ENCODE measurements around the gene PPP1R3E. TPM values are rescaled to one million over a fixed set of nuclear protein-coding genes. Genes with fewer than 3 reads are reported as not detected.

Gene PPP1R3E
- total and polyA plus RNA-seq, 7 donors = 2.5 to 12.9 (median 7.9) TPM

DNA sequence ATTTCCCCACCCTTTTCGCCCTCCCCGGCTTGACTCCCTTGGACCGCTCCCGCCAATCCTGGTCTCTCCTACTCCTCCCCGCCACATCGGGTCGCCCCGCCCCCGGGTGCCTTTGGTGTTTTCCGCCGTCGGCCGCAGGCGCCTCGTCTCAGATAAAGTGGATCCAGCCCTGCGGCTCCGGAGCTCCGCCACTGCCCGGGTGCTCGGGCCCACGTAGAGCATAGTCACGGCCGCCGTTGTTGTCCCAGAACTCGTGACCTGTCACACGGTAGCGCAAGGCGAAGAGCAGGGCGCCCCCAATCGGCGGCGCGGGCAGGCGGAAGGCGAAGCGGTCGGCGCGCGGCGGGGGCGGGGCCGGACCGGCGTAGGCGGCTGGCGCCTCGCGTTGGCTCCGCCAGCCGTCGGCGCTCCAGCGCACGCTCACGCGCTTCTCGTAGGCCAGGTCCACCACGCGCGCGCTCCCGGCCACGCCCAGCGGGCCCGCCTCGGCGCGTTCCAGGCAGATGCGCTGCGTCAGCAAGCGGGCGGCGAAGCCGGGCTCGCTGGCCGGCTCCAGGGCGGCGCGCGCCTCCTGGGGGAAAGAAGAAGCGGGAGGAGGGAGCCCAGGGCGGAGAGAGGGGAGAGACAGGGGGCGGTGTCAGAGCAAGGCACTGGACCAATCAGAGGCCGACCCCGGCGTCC lies 1.2 kb downstream of the PPP1R3E start:
- intact Hi-C loops (cut with DNase I) = loop anchor here (2.0 to 10.0 kb wide), 4 partner anchors 17 to 843 kb away; partner anchors contain the start of genes ACIN1, C14orf119, EMC9 and PRMT5
- no peaks in the 10 kb centered on the region for H3K27me3 ChIP-seq
- peaks cover 0 to 32% (median 28%) of the 10 kb centered on the region in 4 donors for H3K4me1 ChIP-seq
- TF ChIP-seq, protein P1, sequence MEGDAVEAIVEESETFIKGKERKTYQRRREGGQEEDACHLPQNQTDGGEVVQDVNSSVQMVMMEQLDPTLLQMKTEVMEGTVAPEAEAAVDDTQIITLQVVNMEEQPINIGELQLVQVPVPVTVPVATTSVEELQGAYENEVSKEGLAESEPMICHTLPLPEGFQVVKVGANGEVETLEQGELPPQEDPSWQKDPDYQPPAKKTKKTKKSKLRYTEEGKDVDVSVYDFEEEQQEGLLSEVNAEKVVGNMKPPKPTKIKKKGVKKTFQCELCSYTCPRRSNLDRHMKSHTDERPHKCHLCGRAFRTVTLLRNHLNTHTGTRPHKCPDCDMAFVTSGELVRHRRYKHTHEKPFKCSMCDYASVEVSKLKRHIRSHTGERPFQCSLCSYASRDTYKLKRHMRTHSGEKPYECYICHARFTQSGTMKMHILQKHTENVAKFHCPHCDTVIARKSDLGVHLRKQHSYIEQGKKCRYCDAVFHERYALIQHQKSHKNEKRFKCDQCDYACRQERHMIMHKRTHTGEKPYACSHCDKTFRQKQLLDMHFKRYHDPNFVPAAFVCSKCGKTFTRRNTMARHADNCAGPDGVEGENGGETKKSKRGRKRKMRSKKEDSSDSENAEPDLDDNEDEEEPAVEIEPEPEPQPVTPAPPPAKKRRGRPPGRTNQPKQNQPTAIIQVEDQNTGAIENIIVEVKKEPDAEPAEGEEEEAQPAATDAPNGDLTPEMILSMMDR (IDR thresholded peaks at IDR 0.05) = peak; percentile 36 to 63 (median 54)
- peak; percentile 61 to 90 (median 82) for TF ChIP-seq POLR2AphosphoS5 (IDR thresholded peaks at IDR 0.05)
- peak in 2 of 4 donors; percentile 42 to 68 for TF ChIP-seq EP300 (IDR thresholded peaks at IDR 0.05)
- TF ChIP-seq POLR2A (IDR thresholded peaks at IDR 0.05) = peak; percentile 42 to 55
- H3K36me3 ChIP-seq = peaks cover 0 to 21% (median 0%) of the 10 kb centered on the region in 4 donors
- H3K4me3 ChIP-seq = peak overlapping the region; percentile 56 to 94 (median 71)
- peak; percentile 99 for DNase-seq
- H3K27ac ChIP-seq = peak overlapping the region; percentile 92 to 100 (median 100)
- 1% methylated on average over 87 of the region's 87 CpGs for WGBS, 2 donors
- no peaks in the 10 kb centered on the region for H3K9me3 ChIP-seq

DNA sequence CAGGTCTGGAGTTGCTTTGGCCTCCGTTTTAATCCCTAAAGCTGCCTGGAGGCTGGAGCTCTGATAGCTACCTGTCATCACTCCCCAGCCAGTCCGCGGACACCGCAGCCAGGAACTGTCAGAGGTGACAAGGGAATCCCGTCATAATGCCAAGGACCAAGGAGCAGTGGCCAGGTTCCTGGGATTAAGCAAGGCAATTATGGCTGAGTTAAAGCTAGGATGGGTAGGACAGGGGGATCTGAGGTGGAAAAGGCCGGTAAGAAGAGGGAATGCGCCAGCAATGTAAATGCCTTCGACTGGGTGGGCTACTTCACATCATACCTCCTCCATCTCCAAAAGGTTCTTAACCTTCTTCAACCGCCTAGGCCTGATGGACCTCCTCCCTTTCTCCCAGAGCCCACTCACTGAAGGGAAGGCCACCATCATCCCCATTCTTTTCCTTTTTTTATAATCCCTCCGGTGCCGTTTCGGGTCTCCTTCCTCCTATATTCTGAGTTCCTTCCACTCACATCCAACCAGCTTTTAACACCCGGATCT lies 1.9 kb downstream of the PPP1R3E start:
- WGBS, 2 donors = 2 to 5% methylated on average over 13 of the region's 13 CpGs
- no peaks in the 10 kb centered on the region for H3K27me3 ChIP-seq
- H3K27ac ChIP-seq = peak overlapping the region; percentile 92 to 100 (median 100)
- H3K36me3 ChIP-seq = peaks cover 0 to 21% (median 0%) of the 10 kb centered on the region in 4 donors
- peaks cover 0 to 25% (median 22%) of the 10 kb centered on the region in 4 donors for H3K4me1 ChIP-seq
- peak; percentile 83 for DNase-seq
- TF ChIP-seq POLR2AphosphoS5 (IDR thresholded peaks at IDR 0.05) (no peak), EP300 (IDR thresholded peaks at IDR 0.05) (no peak), POLR2A (IDR thresholded peaks at IDR 0.05) (no peak)
- TF ChIP-seq, protein P1 (IDR thresholded peaks at IDR 0.05) = no peak
- no peaks in the 10 kb centered on the region for H3K9me3 ChIP-seq
- H3K4me3 ChIP-seq = peak overlapping the region; percentile 52 to 94 (median 66)
- intact Hi-C loops (cut with DNase I) = loop anchor here (2.0 to 10.0 kb wide), 4 partner anchors 16 to 844 kb away; partner anchors contain the start of genes ACIN1, C14orf119, EMC9 and PRMT5

DNA sequence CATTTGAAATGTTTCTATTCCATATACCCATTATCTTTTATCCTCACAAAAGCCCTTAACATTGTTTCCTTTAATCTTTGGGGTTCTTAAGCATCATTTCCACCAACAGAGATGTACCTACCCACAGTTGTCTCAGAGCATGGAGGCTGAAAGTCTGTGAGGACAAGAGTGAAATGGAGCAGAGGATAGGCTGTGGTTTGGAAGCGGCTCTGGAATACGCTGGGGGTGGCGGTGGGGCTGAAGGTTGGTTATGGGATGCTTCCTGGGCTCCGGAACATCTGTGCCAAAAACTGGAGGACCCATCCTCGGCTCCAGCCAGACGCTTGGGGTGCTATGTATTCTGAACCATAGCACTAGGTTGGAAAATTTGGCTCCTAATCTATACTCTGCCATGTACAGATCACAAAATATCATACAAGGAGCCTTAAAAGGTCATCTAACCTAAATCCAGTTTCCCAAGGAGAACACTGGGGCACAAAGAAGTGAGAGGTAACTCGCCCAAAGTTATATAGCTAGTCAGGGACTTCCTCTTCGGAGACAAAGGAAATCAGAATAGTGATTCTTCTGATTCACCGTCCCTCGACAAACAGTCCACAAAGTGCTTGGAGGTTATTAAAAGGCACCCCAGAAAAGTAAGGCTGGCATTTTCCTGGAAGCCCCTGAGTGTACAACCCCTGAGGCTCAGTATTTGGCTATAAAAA lies 2.5 kb downstream of the PPP1R3E start:
- no peak for DNase-seq
- WGBS, 2 donors = 51 to 65% methylated on average over 10 of the region's 10 CpGs
- TF ChIP-seq POLR2A (IDR thresholded peaks at IDR 0.05) (no peak), POLR2AphosphoS5 (IDR thresholded peaks at IDR 0.05) (no peak), EP300 (IDR thresholded peaks at IDR 0.05) (no peak)
- TF ChIP-seq, protein P1 (IDR thresholded peaks at IDR 0.05) = no peak
- Histone ChIP-seq H3K9me3 (no peaks in the 10 kb centered on the region), H3K27ac (peak overlapping the region; percentile 92 to 100 (median 100)), H3K36me3 (peaks cover 0 to 21% (median 0%) of the 10 kb centered on the region in 4 donors), H3K4me3 (peak overlapping the region; percentile 52 to 94 (median 66)), H3K27me3 (no peaks in the 10 kb centered on the region), H3K4me1 (peaks cover 0 to 25% (median 21%) of the 10 kb centered on the region in 4 donors)
- intact Hi-C loops (cut with DNase I) = loop anchor here (1.0 to 10.0 kb wide), 5 partner anchors 15 to 845 kb away; partner anchors contain the start of genes ACIN1, C14orf119, EMC9 and PRMT5

DNA sequence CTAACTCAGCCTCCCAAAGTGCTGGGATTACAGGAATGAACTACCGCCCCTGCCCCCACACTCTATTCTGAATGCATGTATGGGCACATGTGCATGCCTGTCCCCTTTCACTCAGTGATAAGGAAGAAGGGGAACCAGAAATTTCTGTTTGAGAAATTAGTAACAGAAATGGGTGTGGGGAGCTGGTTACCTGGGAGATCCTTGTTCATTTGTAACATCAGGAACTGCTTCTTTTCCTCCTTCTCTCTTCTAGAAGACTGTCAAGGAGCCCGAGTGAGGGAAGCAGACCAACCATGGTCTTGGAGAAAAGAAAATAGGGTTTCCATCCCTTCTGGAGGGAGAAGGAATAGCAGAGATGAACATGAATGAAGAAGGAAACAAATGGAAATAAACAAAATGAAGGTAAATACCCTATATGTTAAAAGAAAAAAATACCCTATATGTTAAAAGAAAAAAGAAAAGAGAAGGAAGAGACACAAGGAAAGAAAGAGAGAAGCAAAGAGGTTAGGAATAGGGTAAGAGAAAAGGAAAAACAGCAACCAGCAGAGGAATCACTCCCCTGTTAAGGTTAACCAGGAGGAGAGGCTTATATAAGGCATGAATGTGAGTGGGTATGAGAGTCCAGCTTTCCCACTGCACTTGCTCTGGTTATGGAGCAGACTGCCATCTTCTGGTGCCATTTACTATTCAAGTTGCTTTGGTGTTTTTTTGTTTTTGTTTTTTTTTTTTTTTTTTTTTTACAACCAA lies 3.3 kb downstream of the PPP1R3E start:
- Histone ChIP-seq H3K4me1 (peaks cover 0 to 33% (median 26%) of the 10 kb centered on the region in 4 donors), H3K4me3 (no peak overlapping the region), H3K36me3 (peaks cover 0 to 21% (median 0%) of the 10 kb centered on the region in 4 donors), H3K27ac (peak overlapping the region; percentile 92 to 100 (median 100)), H3K9me3 (no peaks in the 10 kb centered on the region), H3K27me3 (no peaks in the 10 kb centered on the region)
- DNase-seq = no peak
- intact Hi-C loops (cut with DNase I) = loop anchor here (1.0 kb wide), 1 partner anchor 34 kb away; no protein-coding TSS in a partner anchor
- TF ChIP-seq, protein P1 (IDR thresholded peaks at IDR 0.05) = no peak
- TF ChIP-seq EP300 (IDR thresholded peaks at IDR 0.05) (no peak), POLR2AphosphoS5 (IDR thresholded peaks at IDR 0.05) (no peak), POLR2A (IDR thresholded peaks at IDR 0.05) (no peak)
- WGBS, 2 donors = 60 to 80% methylated on average over 2 of the region's 2 CpGs
